WTC11 (cell line): ENCODE measurements around the gene C19orf85. TPM values are rescaled to one million over a fixed set of nuclear protein-coding genes. Genes with fewer than 3 reads are reported as not detected.

Experiments
- ATAC-seq: fragments of 200-7000 bp; cut with Tn5 transposase; 2 replicates; pipeline ENCODE4 v1.10.0; 2021; ENCODE audit warnings: mild to moderate bottlenecking, moderate library complexity
- CTCF ChIA-PET: fragments of 300-600 bp; sonication (Branson Sonifier 250); formaldehyde crosslinking; loops from one replicate; lab custom pipeline; 2021; ENCODE audit warnings: antibody characterized with exemption; lab: Charles Lee
- POLR2A ChIA-PET: fragments of 350-600 bp; sonication (Branson Sonifier 250); formaldehyde crosslinking; loops from one replicate; lab custom pipeline; 2021; ENCODE audit warnings: antibody characterized with exemption; lab: Charles Lee
- DNase-seq: peaks from one replicate; pipeline ENCODE4 v3.0.0; 2021; ENCODE audit warnings: low spot score
- H3K27ac Mint-ChIP-seq: 2 replicates; pipeline ENCODE4 v1.8.0; 2021; ENCODE audit warnings: mixed read lengths
- H3K27me3 Mint-ChIP-seq: 2 replicates; pipeline ENCODE4 v1.8.0; 2021; ENCODE audit warnings: low read depth, mild to moderate bottlenecking, moderate library complexity, mixed read lengths
- H3K36me3 Mint-ChIP-seq: 2 replicates; pipeline ENCODE4 v1.8.0; 2021; ENCODE audit warnings: mixed read lengths
- H3K4me1 Mint-ChIP-seq: 2 replicates; pipeline ENCODE4 v1.8.0; 2022; ENCODE audit warnings: mixed read lengths
- H3K4me3 Mint-ChIP-seq: 2 replicates; pipeline ENCODE4 v1.8.0; 2021; ENCODE audit warnings: mild to moderate bottlenecking, moderate library complexity, mixed read lengths
- H3K9me3 Mint-ChIP-seq: 2 replicates; pipeline ENCODE4 v1.8.0; 2021; ENCODE audit warnings: mixed read lengths
- ATF1 ChIP-seq: sonication (generic); formaldehyde crosslinking; IDR thresholded peaks from 2 replicates; pipeline ENCODE4 v1.8.1; 2023; ENCODE audit warnings: mild to moderate bottlenecking, moderate library complexity, missing genetic modification reagents
- CBFB ChIP-seq: sonication (generic); formaldehyde crosslinking; IDR thresholded peaks from 2 replicates; pipeline ENCODE4 v1.8.1; 2022; ENCODE audit warnings: mild to moderate bottlenecking, low read depth, missing genetic modification reagents
- FOXK1 ChIP-seq: sonication (generic); formaldehyde crosslinking; IDR thresholded peaks from 2 replicates; pipeline ENCODE4 v1.8.0; 2022; ENCODE audit warnings: mild to moderate bottlenecking, moderate library complexity, missing genetic modification reagents
- HMGXB4 ChIP-seq: sonication (generic); formaldehyde crosslinking; IDR thresholded peaks from 2 replicates; pipeline ENCODE4 v1.8.1; 2023; ENCODE audit warnings: mild to moderate bottlenecking, moderate library complexity, missing genetic modification reagents
- NR3C1 ChIP-seq: sonication (generic); formaldehyde crosslinking; conservative IDR thresholded peaks from 2 replicates; pipeline ENCODE4 v1.8.1; 2023; ENCODE audit warnings: low read depth, mild to moderate bottlenecking, missing genetic modification reagents
- RORB ChIP-seq: fragments of 250-450 bp; sonication (Bioruptor Pico); IDR thresholded peaks from 2 replicates; pipeline ENCODE4 v1.9.0; 2021; ENCODE audit warnings: mild to moderate bottlenecking
- SP1 ChIP-seq: sonication (generic); formaldehyde crosslinking; conservative IDR thresholded peaks from 2 replicates; pipeline ENCODE4 v1.8.1; 2022; ENCODE audit warnings: missing genetic modification reagents
- STAT6 ChIP-seq: sonication (generic); formaldehyde crosslinking; conservative IDR thresholded peaks from 2 replicates; pipeline ENCODE4 v1.8.1; 2023; ENCODE audit warnings: mild to moderate bottlenecking, low read depth, missing genetic modification reagents, moderate library complexity
- USF1 ChIP-seq: sonication (generic); formaldehyde crosslinking; IDR thresholded peaks from 2 replicates; pipeline ENCODE4 v1.8.0; 2022; ENCODE audit warnings: mild to moderate bottlenecking, missing genetic modification reagents
- USF2 ChIP-seq: sonication (generic); formaldehyde crosslinking; IDR thresholded peaks from 2 replicates; pipeline ENCODE4 v1.8.1; 2023; ENCODE audit warnings: mild to moderate bottlenecking, missing genetic modification reagents, moderate library complexity
- ZNF416 ChIP-seq: fragments of 250-450 bp; sonication (Bioruptor Pico); IDR thresholded peaks from 2 replicates; pipeline ENCODE4 v1.9.0; 2021; ENCODE audit warnings: mild to moderate bottlenecking, inconsistent platforms
- ZNF425 ChIP-seq: fragments of 250-450 bp; sonication (Bioruptor Pico); conservative IDR thresholded peaks from 2 replicates; pipeline ENCODE4 v1.9.0; 2021; ENCODE audit warnings: mild to moderate bottlenecking
- total RNA-seq: library from RNA; stranded (reverse); gene quantifications from 3 replicates; pipeline ENCODE4 v1.2.3, GENCODE V29; 2021
- TF ChIP-seq, protein P1 (sequence below): fragments of 250-450 bp; sonication (Bioruptor Pico); IDR thresholded peaks from 2 replicates; pipeline ENCODE4 v1.8.0; 2021; ENCODE audit warnings: mild to moderate bottlenecking
- TF ChIP-seq, protein P2 (sequence below): sonication (generic); formaldehyde crosslinking; IDR thresholded peaks from 2 replicates; pipeline ENCODE4 v1.8.0; 2023; ENCODE audit warnings: missing genetic modification reagents

Gene C19orf85
- total RNA-seq, 1 experiment from 2014 or later = 2.2 TPM

- TF ChIP-seq HMGXB4 = no peak
- no peak for TF ChIP-seq USF1 (CRISPR knock-in tag)
- no peak for TF ChIP-seq USF2 (CRISPR knock-in tag)
- no peak for TF ChIP-seq ATF1 (CRISPR knock-in tag)
Observed at GRCh38 chr19:55482967-55483705, 18.6 kb upstream of the C19orf85 start (continued).

DNA sequence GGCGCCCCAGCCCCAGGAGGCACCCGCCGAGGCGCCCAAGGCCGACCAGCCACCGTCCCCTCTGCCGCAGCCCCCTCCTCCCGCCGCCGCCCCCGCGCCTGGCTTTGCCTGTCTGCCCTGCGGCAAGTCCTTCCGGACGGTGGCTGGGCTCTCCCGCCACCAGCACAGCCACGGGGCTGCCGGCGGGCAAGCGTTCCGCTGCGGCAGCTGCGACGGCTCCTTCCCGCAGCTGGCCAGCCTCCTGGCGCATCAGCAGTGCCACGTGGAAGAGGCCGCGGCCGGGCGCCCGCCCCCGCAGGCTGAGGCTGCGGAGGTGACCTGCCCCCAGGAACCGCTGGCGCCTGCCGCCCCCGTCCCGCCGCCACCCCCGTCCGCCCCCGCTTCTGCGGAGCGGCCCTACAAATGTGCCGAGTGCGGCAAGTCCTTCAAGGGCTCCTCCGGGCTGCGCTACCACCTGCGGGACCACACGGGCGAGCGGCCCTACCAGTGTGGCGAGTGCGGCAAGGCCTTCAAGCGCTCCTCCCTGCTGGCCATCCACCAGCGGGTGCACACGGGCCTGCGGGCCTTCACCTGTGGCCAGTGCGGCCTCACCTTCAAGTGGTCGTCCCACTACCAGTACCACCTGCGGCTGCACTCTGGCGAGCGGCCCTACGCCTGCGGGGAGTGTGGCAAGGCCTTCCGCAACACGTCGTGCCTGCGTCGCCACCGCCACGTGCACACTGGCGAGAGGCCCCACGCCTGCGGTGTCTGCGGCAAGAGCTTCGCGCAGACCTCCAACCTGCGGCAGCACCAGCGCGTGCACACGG is 17.8 kb upstream of the C19orf85 start:
- TF ChIP-seq, protein P1, sequence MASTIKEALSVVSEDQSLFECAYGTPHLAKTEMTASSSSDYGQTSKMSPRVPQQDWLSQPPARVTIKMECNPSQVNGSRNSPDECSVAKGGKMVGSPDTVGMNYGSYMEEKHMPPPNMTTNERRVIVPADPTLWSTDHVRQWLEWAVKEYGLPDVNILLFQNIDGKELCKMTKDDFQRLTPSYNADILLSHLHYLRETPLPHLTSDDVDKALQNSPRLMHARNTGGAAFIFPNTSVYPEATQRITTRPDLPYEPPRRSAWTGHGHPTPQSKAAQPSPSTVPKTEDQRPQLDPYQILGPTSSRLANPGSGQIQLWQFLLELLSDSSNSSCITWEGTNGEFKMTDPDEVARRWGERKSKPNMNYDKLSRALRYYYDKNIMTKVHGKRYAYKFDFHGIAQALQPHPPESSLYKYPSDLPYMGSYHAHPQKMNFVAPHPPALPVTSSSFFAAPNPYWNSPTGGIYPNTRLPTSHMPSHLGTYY (CRISPR knock-in tag) = no peak
- TF ChIP-seq FOXK1 (CRISPR knock-in tag) = no peak
- no peak for TF ChIP-seq STAT6 (CRISPR knock-in tag)
- TF ChIP-seq ZNF425 (CRISPR knock-in tag) = no peak
- no peak for TF ChIP-seq USF2 (CRISPR knock-in tag)
- no peak for TF ChIP-seq SP1
- TF ChIP-seq ZNF416 = no peak
- TF ChIP-seq, protein P2, sequence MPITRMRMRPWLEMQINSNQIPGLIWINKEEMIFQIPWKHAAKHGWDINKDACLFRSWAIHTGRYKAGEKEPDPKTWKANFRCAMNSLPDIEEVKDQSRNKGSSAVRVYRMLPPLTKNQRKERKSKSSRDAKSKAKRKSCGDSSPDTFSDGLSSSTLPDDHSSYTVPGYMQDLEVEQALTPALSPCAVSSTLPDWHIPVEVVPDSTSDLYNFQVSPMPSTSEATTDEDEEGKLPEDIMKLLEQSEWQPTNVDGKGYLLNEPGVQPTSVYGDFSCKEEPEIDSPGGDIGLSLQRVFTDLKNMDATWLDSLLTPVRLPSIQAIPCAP = no peak
- TF ChIP-seq NR3C1 = no peak
- TF ChIP-seq RORB (CRISPR knock-in tag) = no peak
- TF ChIP-seq CBFB = no peak
- H3K27me3 Mint-ChIP-seq = no peaks in the 10 kb centered on the region
- no peak for DNase-seq
- POLR2A ChIA-PET = no interaction called here
- H3K9me3 Mint-ChIP-seq = no peaks in the 10 kb centered on the region
- H3K4me1 Mint-ChIP-seq = peaks cover 23% of the 10 kb centered on the region
- H3K4me3 Mint-ChIP-seq = no peak overlapping the region
- no peak for ATAC-seq
- CTCF ChIA-PET = interaction anchor here (0.6 to 13.5 kb wide), 5 partner anchors 15 to 125 kb away, joined by 3 to 96 read pairs (median 13); no protein-coding TSS in a partner anchor
- H3K27ac Mint-ChIP-seq = no peak overlapping the region
- no peaks in the 10 kb centered on the region for H3K36me3 Mint-ChIP-seq
